Cardiac atrium fibroblast (primary cell): ENCODE data around the gene CCDC9. TPM values are rescaled to one million over a fixed set of nuclear protein-coding genes. Genes with fewer than 3 reads are reported as not detected.

Experiments
- total RNA-seq: library from RNA; depleted of rRNA; stranded (reverse); fragments of >200 nt; gene quantifications from 2 replicates; pipeline ENCODE4 v1.2.3, GENCODE V29; 2015

The CCDC9 gene
- 19.7 and 21.7 TPM in 2 replicates for total RNA-seq

DNA sequence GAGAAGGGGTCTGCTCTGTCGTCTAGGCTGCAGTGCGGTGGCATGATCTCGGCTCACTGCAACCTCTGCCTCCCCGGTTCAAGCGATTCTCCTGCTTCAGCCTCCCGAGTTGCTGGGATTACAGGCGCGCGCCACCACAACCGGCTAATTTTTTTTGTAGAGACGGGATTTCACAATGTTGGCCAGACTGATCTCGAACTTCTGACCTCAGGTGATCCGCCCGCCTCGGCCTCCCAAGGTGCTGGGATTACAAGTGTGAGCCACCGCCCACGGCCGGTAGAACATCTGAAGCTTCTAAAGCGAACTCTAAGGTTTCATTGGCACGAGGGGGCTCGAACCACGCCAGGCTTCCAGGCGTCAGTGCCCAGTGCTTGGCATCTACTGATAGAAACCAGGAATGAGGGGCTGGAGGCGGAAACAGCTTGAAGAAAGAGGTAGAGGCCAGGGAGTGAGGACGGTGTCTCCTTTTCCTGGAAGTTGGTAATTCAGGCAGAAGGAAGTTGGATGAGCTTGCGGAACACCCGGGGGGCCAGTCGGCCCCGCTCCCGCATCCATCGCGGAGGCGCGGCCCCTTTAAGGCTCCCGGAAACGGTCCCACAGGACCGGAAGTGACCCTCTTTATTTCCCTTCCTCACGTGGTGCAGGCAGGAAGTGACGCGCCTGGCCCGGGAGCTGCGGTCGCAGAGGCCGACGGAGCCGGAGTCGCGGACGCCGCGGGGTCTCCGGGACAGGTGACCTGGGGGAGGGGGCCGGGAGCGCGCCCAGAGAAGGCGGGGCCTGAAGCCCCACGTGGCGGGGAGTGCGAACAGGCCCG, at the start of gene CCDC9:
Gene CCDC9, plus strand, starts transcription at position 647 of the 814 bp plus-strand sequence. CDS start 1,876 bp downstream, outside the sequence.

DNA sequence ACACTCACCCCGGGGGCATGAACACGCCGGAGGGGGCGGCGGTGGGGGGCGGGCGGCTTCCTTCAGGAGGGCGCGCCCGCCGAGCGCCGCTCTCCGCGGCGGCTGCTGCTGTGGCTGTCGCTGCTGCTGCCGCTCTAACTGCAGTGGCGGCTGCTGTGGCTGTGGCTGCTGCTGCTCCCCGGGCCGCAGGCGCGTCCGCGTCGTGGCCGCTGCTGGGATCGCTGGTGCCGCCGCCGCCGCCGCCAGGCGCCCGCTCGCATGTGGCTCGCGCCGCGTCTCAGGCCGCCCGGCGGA, 25.5 kb upstream of the CCDC9 start, which contains the start of gene BBC3:
Gene BBC3, minus strand, starts transcription at position 279 of the 294 bp plus-strand sequence. CDS start 2,768 bp downstream, outside the sequence.

DNA sequence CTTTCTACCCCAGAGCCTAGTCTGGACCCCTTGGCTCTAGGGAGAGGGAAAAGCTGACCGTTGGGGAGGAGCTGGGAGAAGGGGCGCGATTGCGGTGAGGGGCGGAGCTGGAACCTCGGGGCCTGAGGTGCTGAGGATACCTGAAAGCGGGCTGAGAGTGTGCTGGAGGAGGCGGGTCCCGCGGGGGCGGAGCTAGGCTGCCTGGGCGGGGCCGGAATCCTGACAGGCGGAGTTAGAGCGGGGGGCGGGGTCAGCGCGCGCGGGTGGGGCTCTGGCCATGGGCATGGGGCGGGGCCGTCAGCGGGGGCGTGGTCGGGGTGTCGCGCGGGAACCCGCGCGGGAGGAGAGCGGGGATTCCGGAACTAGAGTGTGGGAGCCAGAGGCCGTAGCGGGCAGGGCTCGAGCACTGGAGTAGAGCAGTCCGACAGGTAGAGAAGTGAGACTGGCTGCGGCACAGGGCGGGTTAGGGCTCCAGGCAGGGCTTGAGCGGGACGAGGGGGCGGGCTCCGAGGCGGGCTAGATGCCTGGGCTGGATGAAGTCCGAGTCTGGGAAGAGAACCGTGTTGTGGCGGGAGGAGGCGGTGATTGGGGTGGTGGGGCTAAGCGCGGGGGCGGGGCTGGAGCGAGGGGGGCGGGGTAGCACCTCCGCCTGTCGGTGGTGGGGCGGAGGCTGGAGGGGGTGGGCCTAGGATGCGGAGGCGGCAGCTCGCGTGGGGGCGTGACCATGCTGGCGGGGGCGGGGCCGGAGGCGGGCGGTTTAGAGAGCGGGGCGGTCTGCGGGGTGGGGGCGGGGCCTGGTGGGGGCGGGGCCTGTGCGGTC, 18.0 kb downstream of the CCDC9 start, which contains the start of gene INAFM1:
Gene INAFM1, plus strand, starts transcription at position 815 of the 820 bp plus-strand sequence. CDS start 35 bp downstream, outside the sequence.

DNA sequence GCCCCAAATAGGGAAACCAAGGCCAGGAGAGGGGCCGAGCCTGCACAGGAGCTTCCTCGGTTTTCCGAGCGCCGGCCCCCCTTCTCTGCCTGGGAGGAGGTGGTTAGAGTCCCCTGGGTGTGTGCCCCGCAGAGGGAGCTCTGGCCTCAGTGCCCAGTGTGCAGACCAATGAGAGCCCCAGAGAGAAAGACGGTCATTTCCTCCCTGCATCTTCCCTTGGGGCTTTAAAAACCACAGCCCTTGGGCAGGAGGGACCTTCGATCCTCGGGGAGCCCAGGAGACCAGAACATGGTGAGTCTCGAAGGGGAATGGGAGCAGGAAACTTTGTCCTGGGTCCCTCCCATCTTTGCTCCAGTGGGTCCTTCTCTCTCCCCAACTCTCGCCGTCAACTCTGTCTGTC, 53.3 kb downstream of the CCDC9 start, which contains the start of gene C5AR1:
Gene C5AR1, plus strand, starts transcription at position 254 of the 400 bp plus-strand sequence. Its CDS starts 35 bp downstream, at position 289.

Other genes with a start within 250 kb of the CCDC9 start
- gene NPAS1, start 236.7 kb upstream of the CCDC9 start, total RNA-seq: 12.8 and 16.2 TPM in 2 replicates
- 19.4 and 44.2 TPM in 2 replicates for gene TMEM160, start 207.9 kb upstream of the CCDC9 start, total RNA-seq
- gene ZC3H4, start 142.7 kb upstream of the CCDC9 start, total RNA-seq: 13.0 and 14.6 TPM in 2 replicates
- gene SAE1, start 125.7 kb upstream of the CCDC9 start, total RNA-seq: 99.1 and 109 TPM in 2 replicates
- 4.0 and 5.8 TPM in 2 replicates for gene BBC3, start 25.3 kb upstream of the CCDC9 start, total RNA-seq
- gene INAFM1, start 18.4 kb downstream of the CCDC9 start, total RNA-seq: 6.2 and 9.9 TPM in 2 replicates
- 0.18 and 0.49 TPM in 2 replicates for gene C5AR1, start 53.3 kb downstream of the CCDC9 start, total RNA-seq
- gene C5AR2, start 75.7 kb downstream of the CCDC9 start, total RNA-seq: not detected in 2 replicates
- 7.8 and 8.8 TPM in 2 replicates for gene DHX34, start 92.8 kb downstream of the CCDC9 start, total RNA-seq
- gene MEIS3, start 163.0 kb downstream of the CCDC9 start, total RNA-seq: 48.1 and 65.3 TPM in 2 replicates
- under 0.01 and 0.32 TPM in 2 replicates for gene SLC8A2, start 215.4 kb downstream of the CCDC9 start, total RNA-seq
- 3.7 and 9.0 TPM in 2 replicates for gene KPTN, start 227.7 kb downstream of the CCDC9 start, total RNA-seq